ENCODE data around the gene NRIP1.

The NRIP1 gene

GRCh38 chr21:15023776-15024175 is 41.0 kb downstream of the NRIP1 start:
- DNase-seq (ENCODE audit: low read depth) = no peak
- no peak overlapping the region for H3K4me3 ChIP-seq (ENCODE audit: low read depth, low read length)
- TF ChIP-seq CTCF (IDR thresholded peaks at IDR 0.05; ENCODE audit: insufficient read depth, low read depth, low read length, missing control alignments) = no peak

- H3K4me3 ChIP-seq (ENCODE audit: low read depth, low read length) = no peak overlapping the region
- DNase-seq (ENCODE audit: low read depth) = no peak
- no peak for TF ChIP-seq CTCF (IDR thresholded peaks at IDR 0.05; ENCODE audit: insufficient read depth, low read depth, low read length, missing control alignments)
These were observed 42.1 kb downstream of the NRIP1 start for GRCh38 chr21:15022608-15023261.

DNA sequence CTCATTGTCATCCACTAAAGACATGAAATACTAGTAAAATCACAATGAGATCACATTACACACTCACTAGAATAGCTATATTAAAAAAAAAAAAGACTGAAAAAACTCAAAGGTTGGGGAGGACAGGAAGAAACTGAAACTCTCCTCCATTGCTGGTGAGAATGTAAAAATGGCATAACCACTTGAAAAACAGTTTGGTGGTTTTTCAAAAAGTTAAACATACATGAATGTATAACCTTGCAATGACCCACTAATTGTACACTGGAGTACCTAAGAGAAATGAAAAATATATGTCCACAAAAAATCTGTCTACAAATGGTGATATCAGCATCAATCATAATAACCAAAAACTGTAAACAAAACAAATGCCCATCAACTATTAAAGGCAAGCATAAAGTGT is 44.0 kb downstream of the NRIP1 start:
- no peak for TF ChIP-seq CTCF (IDR thresholded peaks at IDR 0.05; ENCODE audit: insufficient read depth, low read depth, low read length, missing control alignments)
- no peak for DNase-seq (ENCODE audit: low read depth)
- H3K4me3 ChIP-seq (ENCODE audit: low read depth, low read length) = no peak overlapping the region

DNA sequence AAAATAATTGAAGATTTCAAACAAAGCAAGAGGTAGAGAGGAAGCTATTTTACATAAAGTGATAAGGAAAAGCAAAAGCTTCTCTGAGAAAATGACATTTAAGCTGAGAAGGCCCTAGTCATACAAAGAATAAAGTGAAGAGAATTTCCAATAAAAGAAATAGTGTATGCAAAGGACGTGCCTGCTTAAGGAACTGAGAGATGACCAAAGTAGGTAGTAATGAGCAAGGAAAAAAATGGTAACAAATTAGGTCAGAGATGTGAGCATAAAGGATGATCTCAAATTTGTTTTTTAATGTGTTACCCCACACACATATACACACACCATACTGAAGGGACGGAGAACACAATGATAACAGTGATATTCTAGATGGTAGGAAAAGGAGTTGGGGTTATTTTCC is 46.4 kb downstream of the NRIP1 start:
- no peak overlapping the region for H3K4me3 ChIP-seq (ENCODE audit: low read depth, low read length)
- DNase-seq (ENCODE audit: low read depth) = no peak
- TF ChIP-seq CTCF (IDR thresholded peaks at IDR 0.05; ENCODE audit: insufficient read depth, low read depth, low read length, missing control alignments) = no peak

DNA sequence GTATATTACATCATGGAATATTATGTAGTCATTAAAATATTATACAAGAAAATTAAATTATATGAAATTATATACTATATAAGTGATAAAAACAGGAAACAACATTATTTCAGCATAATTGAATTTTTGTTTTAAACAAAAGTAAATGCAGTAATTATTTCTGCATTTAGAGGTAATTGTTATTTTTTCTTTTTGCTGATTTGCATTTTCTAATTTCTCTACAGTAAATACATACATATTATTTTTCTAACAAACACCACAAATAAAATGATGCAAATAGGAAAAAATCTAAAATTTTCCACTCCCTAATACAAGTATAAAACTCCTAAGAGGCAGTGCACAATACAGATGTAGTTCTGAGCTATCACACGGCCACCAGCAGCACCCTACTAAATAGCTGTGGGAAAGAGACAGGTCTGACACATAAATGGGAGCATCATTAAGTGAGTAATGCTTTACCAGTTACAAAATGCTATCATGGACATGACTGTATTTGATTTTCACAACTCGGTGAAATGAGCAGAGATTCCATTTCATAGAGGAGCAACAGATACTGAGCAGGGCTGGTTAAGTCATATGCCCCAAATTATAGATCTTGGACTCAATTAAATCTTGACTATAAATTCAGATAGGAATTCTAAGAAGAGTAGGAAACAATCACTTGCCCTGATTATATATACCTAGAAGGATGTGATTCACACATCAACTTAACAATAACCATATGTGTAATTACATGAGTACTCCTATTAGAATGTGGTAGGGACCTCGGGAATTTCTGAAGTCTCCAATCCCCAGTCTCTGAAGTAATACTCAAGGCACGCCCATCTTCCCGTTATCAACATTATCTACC is 49.0 kb downstream of the NRIP1 start:
- TF ChIP-seq CTCF (IDR thresholded peaks at IDR 0.05; ENCODE audit: insufficient read depth, low read depth, low read length, missing control alignments) = no peak
- no peak for DNase-seq (ENCODE audit: low read depth)
- no peak overlapping the region for H3K4me3 ChIP-seq (ENCODE audit: low read depth, low read length)

- no peak for TF ChIP-seq CTCF (IDR thresholded peaks at IDR 0.05; ENCODE audit: insufficient read depth, low read depth, low read length, missing control alignments)
- H3K4me3 ChIP-seq (ENCODE audit: low read depth, low read length) = no peak overlapping the region
- no peak for DNase-seq (ENCODE audit: low read depth)
These were observed 50.6 kb downstream of the NRIP1 start for GRCh38 chr21:15014221-15014620.
